Adipocyte (in vitro differentiated cells): ENCODE measurements around the gene SPOCK3.
"Not testable (repeated sequence)": the region's sequence is repeated elsewhere in the genome, so short reads cannot be mapped to it uniquely, and the experiment has no call there.

Experiments
- DNase-seq: peaks from one replicate; pipeline ENCODE4 v3.0.0-alpha.2; 2015; ENCODE audit warnings: low read depth
- H3K27me3 ChIP-seq: replicated peaks from 2 replicates; pipeline ENCODE4 v1.7.0; 2013; ENCODE audit warnings: mild to moderate bottlenecking, low read length, moderate library complexity; ENCODE audit not compliant: control insufficient read depth, insufficient read depth
- H3K36me3 ChIP-seq: 2 replicates; pipeline ENCODE4 v1.7.0; 2013; ENCODE audit warnings: low read length, mild to moderate bottlenecking, moderate library complexity; ENCODE audit not compliant: control insufficient read depth, insufficient read depth, severe bottlenecking
- H3K4me1 ChIP-seq: 2 replicates; pipeline ENCODE4 v1.7.0; 2013; ENCODE audit warnings: mild to moderate bottlenecking, low read length, moderate library complexity; ENCODE audit not compliant: control insufficient read depth, insufficient read depth
- H3K4me3 ChIP-seq: 2 replicates; pipeline ENCODE4 v1.7.0; 2013; ENCODE audit warnings: mild to moderate bottlenecking, low read length, moderate library complexity
- H3K9ac ChIP-seq: 2 replicates; pipeline ENCODE4 v1.7.0; 2013; ENCODE audit warnings: mild to moderate bottlenecking, low read length, moderate library complexity
- H3K9me3 ChIP-seq: 2 replicates; pipeline ENCODE4 v1.7.0; 2013; ENCODE audit warnings: mild to moderate bottlenecking, low read length, moderate library complexity; ENCODE audit not compliant: control insufficient read depth

Gene SPOCK3

GRCh38 chr4:166822386-166822785 lies 411.9 kb downstream of the SPOCK3 start:
- Histone ChIP-seq H3K9me3 (no peaks in the 10 kb centered on the region), H3K36me3 (no peaks in the 10 kb centered on the region), H3K27me3 (no peaks in the 10 kb centered on the region), H3K4me3 (no peak overlapping the region), H3K4me1 (no peaks in the 10 kb centered on the region), H3K9ac (no peak overlapping the region)
- no peak for DNase-seq

- no peaks in the 10 kb centered on the region for H3K4me1 ChIP-seq
- no peaks in the 10 kb centered on the region for H3K36me3 ChIP-seq
- H3K4me3 ChIP-seq = no peak overlapping the region
- no peaks in the 10 kb centered on the region for H3K9me3 ChIP-seq
- H3K27me3 ChIP-seq = no peaks in the 10 kb centered on the region
- no peak overlapping the region for H3K9ac ChIP-seq
- DNase-seq = peak; percentile 4
Measured at GRCh38 chr4:166816890-166817289, 417.4 kb downstream of the SPOCK3 start.

- Histone ChIP-seq H3K9ac (no peak overlapping the region), H3K4me3 (no peak overlapping the region), H3K4me1 (no peaks in the 10 kb centered on the region), H3K9me3 (peaks cover 4% of the 10 kb centered on the region), H3K27me3 (no peaks in the 10 kb centered on the region), H3K36me3 (no peaks in the 10 kb centered on the region)
- DNase-seq = no peak
Measured at GRCh38 chr4:166808380-166808779, 425.9 kb downstream of the SPOCK3 start.

- H3K27me3 ChIP-seq = no peaks in the 10 kb centered on the region
- no peak overlapping the region for H3K9ac ChIP-seq
- no peak for DNase-seq
- H3K36me3 ChIP-seq = no peaks in the 10 kb centered on the region
- H3K4me3 ChIP-seq = no peak overlapping the region
- H3K4me1 ChIP-seq = no peaks in the 10 kb centered on the region
- H3K9me3 ChIP-seq = no peaks in the 10 kb centered on the region
Measured at GRCh38 chr4:166802346-166802745, 431.9 kb downstream of the SPOCK3 start.

GRCh38 chr4:166798126-166798525 lies 436.2 kb downstream of the SPOCK3 start:
- Histone ChIP-seq H3K9ac (no peak overlapping the region), H3K27me3 (no peaks in the 10 kb centered on the region), H3K9me3 (no peaks in the 10 kb centered on the region), H3K4me3 (no peak overlapping the region), H3K36me3 (no peaks in the 10 kb centered on the region), H3K4me1 (no peaks in the 10 kb centered on the region)
- DNase-seq = no peak

GRCh38 chr4:166777760-166778159 lies 456.5 kb downstream of the SPOCK3 start:
- H3K4me1 ChIP-seq = no peaks in the 10 kb centered on the region
- no peaks in the 10 kb centered on the region for H3K36me3 ChIP-seq
- H3K4me3 ChIP-seq = no peak overlapping the region
- DNase-seq = no peak
- no peak overlapping the region for H3K9ac ChIP-seq
- no peaks in the 10 kb centered on the region for H3K27me3 ChIP-seq
- no peaks in the 10 kb centered on the region for H3K9me3 ChIP-seq

- Histone ChIP-seq H3K4me1 (no peaks in the 10 kb centered on the region), H3K27me3 (no peaks in the 10 kb centered on the region), H3K36me3 (no peaks in the 10 kb centered on the region), H3K9me3 (peaks cover 13% of the 10 kb centered on the region), H3K9ac (no peak overlapping the region), H3K4me3 (no peak overlapping the region)
- DNase-seq = no peak
Measured at GRCh38 chr4:166763018-166763417, 471.3 kb downstream of the SPOCK3 start.

- DNase-seq = no peak
- Histone ChIP-seq H3K9me3 (no peaks in the 10 kb centered on the region), H3K36me3 (no peaks in the 10 kb centered on the region), H3K27me3 (no peaks in the 10 kb centered on the region), H3K9ac (no peak overlapping the region), H3K4me3 (no peak overlapping the region), H3K4me1 (no peaks in the 10 kb centered on the region)
Measured at GRCh38 chr4:166741742-166742141, 492.6 kb downstream of the SPOCK3 start.

- H3K9me3 ChIP-seq, H3K36me3 ChIP-seq, H3K27me3 ChIP-seq, DNase-seq, H3K4me1 ChIP-seq, H3K4me3 ChIP-seq, H3K9ac ChIP-seq: not testable (repeated sequence)
Measured at GRCh38 chr4:166739215-166739614, 495.1 kb downstream of the SPOCK3 start.

GRCh38 chr4:166737430-166737829 lies 496.9 kb downstream of the SPOCK3 start:
- no peaks in the 10 kb centered on the region for H3K4me1 ChIP-seq
- no peaks in the 10 kb centered on the region for H3K27me3 ChIP-seq
- no peak for DNase-seq
- no peaks in the 10 kb centered on the region for H3K36me3 ChIP-seq
- H3K9ac ChIP-seq = no peak overlapping the region
- no peaks in the 10 kb centered on the region for H3K9me3 ChIP-seq
- no peak overlapping the region for H3K4me3 ChIP-seq

GRCh38 chr4:166735553-166735952 lies 498.7 kb downstream of the SPOCK3 start:
- Histone ChIP-seq H3K4me3 (no peak overlapping the region), H3K36me3 (no peaks in the 10 kb centered on the region), H3K4me1 (no peaks in the 10 kb centered on the region), H3K9ac (no peak overlapping the region), H3K27me3 (no peaks in the 10 kb centered on the region), H3K9me3 (no peaks in the 10 kb centered on the region)
- no peak for DNase-seq

- no peak overlapping the region for H3K4me3 ChIP-seq
Measured at GRCh38 chr4:166734797-166735196, 499.5 kb downstream of the SPOCK3 start.

More at GRCh38 chr4:166734797-166735196, 499.5 kb downstream of the SPOCK3 start:
- no peak for DNase-seq
- H3K4me1 ChIP-seq = no peaks in the 10 kb centered on the region
- no peak overlapping the region for H3K9ac ChIP-seq
- H3K9me3 ChIP-seq = no peaks in the 10 kb centered on the region
- H3K27me3 ChIP-seq = no peaks in the 10 kb centered on the region
- no peaks in the 10 kb centered on the region for H3K36me3 ChIP-seq
